GM19035 (cell line): ENCODE measurements around the gene DNAAF5.
A peak's percentile ranks its signal among the peaks of the same experiment; 100 is the strongest.

ENCODE experiments used
- ATAC-seq: cut with Tn5 transposase; IDR thresholded peaks from one replicate; pipeline ENCODE4 v1.9.1; 2021; ENCODE audit not compliant: unreplicated experiment

The DNAAF5 gene

GRCh38 chr7:726084-726853, at the start of gene DNAAF5:
Gene DNAAF5, plus strand, starts transcription at chr7:726699. Its CDS starts 22 bp downstream, at chr7:726721.
- peak; percentile 89 for ATAC-seq

GRCh38 chr7:676972-677385, 49.5 kb upstream of the DNAAF5 start:
- no peak for ATAC-seq

GRCh38 chr7:680411-681127, 45.9 kb upstream of the DNAAF5 start:
- no peak for ATAC-seq

- ATAC-seq = no peak
These were observed 44.8 kb upstream of the DNAAF5 start for GRCh38 chr7:681551-682307.

- no peak for ATAC-seq
These were observed 43.7 kb upstream of the DNAAF5 start for GRCh38 chr7:682810-683209.

GRCh38 chr7:683526-684205, 42.8 kb upstream of the DNAAF5 start:
- ATAC-seq = no peak

- no peak for ATAC-seq
These were observed 42.1 kb upstream of the DNAAF5 start for GRCh38 chr7:684416-684815.

GRCh38 chr7:685540-685939, 41.0 kb upstream of the DNAAF5 start:
- ATAC-seq = no peak

- ATAC-seq = no peak
These were observed 35.8 kb upstream of the DNAAF5 start for GRCh38 chr7:690478-691360.

GRCh38 chr7:691361-692045, 35.0 kb upstream of the DNAAF5 start:
- no peak for ATAC-seq

GRCh38 chr7:693280-693679, 33.2 kb upstream of the DNAAF5 start:
- no peak for ATAC-seq

GRCh38 chr7:696426-696811, 30.1 kb upstream of the DNAAF5 start:
- no peak for ATAC-seq

GRCh38 chr7:696812-697551, 29.5 kb upstream of the DNAAF5 start:
- no peak for ATAC-seq

GRCh38 chr7:698515-699475, 27.7 kb upstream of the DNAAF5 start:
- no peak for ATAC-seq

- ATAC-seq = no peak
These were observed 26.9 kb upstream of the DNAAF5 start for GRCh38 chr7:699476-700170.

GRCh38 chr7:701086-701671, 25.3 kb upstream of the DNAAF5 start:
- ATAC-seq = no peak

- no peak for ATAC-seq
These were observed 23.4 kb upstream of the DNAAF5 start for GRCh38 chr7:703049-703448.
